Naive thymus-derived CD8-positive, alpha-beta T cell (primary cell): ENCODE results near the gene SENP7. TPM values are rescaled to one million over a fixed set of nuclear protein-coding genes. Genes with fewer than 3 reads are reported as not detected.
"Not testable (repeated sequence)": the region's sequence is repeated elsewhere in the genome, so short reads cannot be mapped to it uniquely, and the experiment has no call there.

Source experiments
- ATAC-seq, 2 donors: fragments of 150-1000 bp; cut with Tn5 transposase in 1 of 2; sonication (Bioruptor Pico), chemical (Tn5 transposase) in 1 of 2; 1 replicate in 1 of 2; 2 replicates in 1 of 2; pipeline ENCODE4 v1.10.0; 2021; ENCODE audit warnings: mild to moderate bottlenecking in 2 of 2, moderate library complexity in 2 of 2
- POLR2A ChIA-PET: fragments of 350-600 bp; sonication (Branson Sonifier 250); formaldehyde crosslinking; loops from one replicate; lab custom pipeline; 2021; ENCODE audit warnings: antibody characterized with exemption; lab: Charles Lee
- DNase-seq, 10 donors: peaks; one replicate each; pipeline versions ENCODE4 v3.0.0 to v3.0.0-alpha.2; 2020 to 2022
- H3K27ac Mint-ChIP-seq, 10 donors: one replicate each; pipeline ENCODE4 v1.8.0; 2020 to 2022; ENCODE audit warnings: mild to moderate bottlenecking in 10 of 10, mixed read lengths in 10 of 10, moderate library complexity in 4 of 10, inconsistent platforms in 1 of 10
- H3K27me3 Mint-ChIP-seq, 5 donors: one replicate each; pipeline ENCODE4 v1.8.0; 2021 to 2022; ENCODE audit warnings: mixed read lengths in 5 of 5
- H3K36me3 Mint-ChIP-seq, 3 donors: one replicate each; pipeline ENCODE4 v1.8.0; 2020 to 2022; ENCODE audit warnings: mixed read lengths in 3 of 3, mild to moderate bottlenecking in 2 of 3, inconsistent platforms in 1 of 3
- H3K4me1 Mint-ChIP-seq, 4 donors: one replicate each; pipeline ENCODE4 v1.8.0; 2021 to 2022; ENCODE audit warnings: mixed read lengths in 4 of 4
- H3K4me3 Mint-ChIP-seq, 10 donors: one replicate each; pipeline ENCODE4 v1.8.0; 2020 to 2022; ENCODE audit warnings: mild to moderate bottlenecking in 10 of 10, mixed read lengths in 10 of 10, moderate library complexity in 6 of 10, inconsistent platforms in 1 of 10
- H3K9me3 Mint-ChIP-seq, 9 donors: one replicate each; pipeline ENCODE4 v1.8.0; 2020 to 2022; ENCODE audit warnings: mixed read lengths in 9 of 9, mild to moderate bottlenecking in 3 of 9, inconsistent platforms in 1 of 9, moderate library complexity in 1 of 9
- polyA plus RNA-seq, 3 donors: library from polyadenylated mRNA; unstranded; fragments of 300-500 nt; fragmentation: Illumina TruSeq; gene quantifications; one replicate each; pipeline ENCODE4 v1.2.3, GENCODE V29; 2021
- total RNA-seq, 8 experiments: library from RNA in 2 of 8; stranded (reverse) in 2 of 8; gene quantifications; one replicate each; pipeline ENCODE4 v1.2.3 and lab custom pipeline; 2021 to 2026

The SENP7 gene
- total and polyA plus RNA-seq, 5 experiments from 2014 or later, result 6.7 to 72.5 (median 11.2) TPM

GRCh38 chr3:101312545-101312944 lies 200.5 kb downstream of the SENP7 start:
- H3K4me1 Mint-ChIP-seq, result no peaks in the 10 kb centered on the region
- no peak overlapping the region for H3K4me3 Mint-ChIP-seq
- no peak overlapping the region for H3K27ac Mint-ChIP-seq
- peaks cover 0 to 30% (median 13%) of the 10 kb centered on the region in 9 donors for H3K9me3 Mint-ChIP-seq
- H3K36me3 Mint-ChIP-seq, result peaks cover 21 to 53% (median 22%) of the 10 kb centered on the region in 3 donors
- no peaks in the 10 kb centered on the region for H3K27me3 Mint-ChIP-seq
- POLR2A ChIA-PET, result no interaction called here
- ATAC-seq, result no peak
- DNase-seq, result no peak

- POLR2A ChIA-PET, result no interaction called here
- no peak overlapping the region for H3K4me3 Mint-ChIP-seq
- no peak for ATAC-seq
These were observed 201.3 kb downstream of the SENP7 start for GRCh38 chr3:101311676-101312075.

GRCh38 chr3:101310978-101311375 lies 202.0 kb downstream of the SENP7 start:
- Mint-ChIP-seq H3K4me1 (no peaks in the 10 kb centered on the region), H3K4me3 (no peak overlapping the region), H3K36me3 (peaks cover 21 to 65% (median 26%) of the 10 kb centered on the region in 3 donors), H3K27me3 (no peaks in the 10 kb centered on the region), H3K27ac (no peak overlapping the region), H3K9me3 (peaks cover 0 to 46% (median 25%) of the 10 kb centered on the region in 9 donors)
- POLR2A ChIA-PET, result no interaction called here
- ATAC-seq (no peak), DNase-seq (no peak)

More at GRCh38 chr3:101311676-101312075, 201.3 kb downstream of the SENP7 start:
- H3K27me3 Mint-ChIP-seq, result no peaks in the 10 kb centered on the region
- DNase-seq, result no peak
- peaks cover 21 to 60% (median 26%) of the 10 kb centered on the region in 3 donors for H3K36me3 Mint-ChIP-seq
- no peak overlapping the region for H3K27ac Mint-ChIP-seq
- H3K4me1 Mint-ChIP-seq, result no peaks in the 10 kb centered on the region
- H3K9me3 Mint-ChIP-seq, result peaks cover 0 to 39% (median 20%) of the 10 kb centered on the region in 9 donors

- peak in 1 of 10 donors; percentile 17 for DNase-seq
- peaks cover 21 to 63% (median 26%) of the 10 kb centered on the region in 3 donors for H3K36me3 Mint-ChIP-seq
- ATAC-seq, POLR2A ChIA-PET, H3K4me3 Mint-ChIP-seq, H3K4me1 Mint-ChIP-seq, H3K27me3 Mint-ChIP-seq, H3K27ac Mint-ChIP-seq: not testable (repeated sequence)
- H3K9me3 Mint-ChIP-seq, result peaks cover 0 to 50% (median 27%) of the 10 kb centered on the region in 9 donors
These were observed 204.8 kb downstream of the SENP7 start for GRCh38 chr3:101308147-101308772.

GRCh38 chr3:101303836-101304235 lies 209.2 kb downstream of the SENP7 start:
- POLR2A ChIA-PET, result no interaction called here
- no peaks in the 10 kb centered on the region for H3K4me1 Mint-ChIP-seq
- no peak for ATAC-seq

GRCh38 chr3:101303089-101303731 lies 209.8 kb downstream of the SENP7 start:
- POLR2A ChIA-PET, result no interaction called here
- H3K36me3 Mint-ChIP-seq, result peaks cover 9 to 46% (median 29%) of the 10 kb centered on the region in 3 donors
- peaks cover 7 to 37% (median 28%) of the 10 kb centered on the region in 9 donors for H3K9me3 Mint-ChIP-seq
- H3K27me3 Mint-ChIP-seq, result no peaks in the 10 kb centered on the region
- no peak for DNase-seq
- H3K4me3 Mint-ChIP-seq, result no peak overlapping the region
- peak overlapping the region in 1 of 10 donors; percentile 34 for H3K27ac Mint-ChIP-seq
- no peaks in the 10 kb centered on the region for H3K4me1 Mint-ChIP-seq
- no peak for ATAC-seq

More at GRCh38 chr3:101303836-101304235, 209.2 kb downstream of the SENP7 start:
- Mint-ChIP-seq H3K27ac (no peak overlapping the region), H3K36me3 (peaks cover 11 to 52% (median 30%) of the 10 kb centered on the region in 3 donors), H3K4me3 (no peak overlapping the region), H3K9me3 (peaks cover 2 to 37% (median 29%) of the 10 kb centered on the region in 9 donors), H3K27me3 (no peaks in the 10 kb centered on the region)
- DNase-seq, result no peak

- Mint-ChIP-seq H3K36me3 (peaks cover 7 to 30% (median 30%) of the 10 kb centered on the region in 3 donors), H3K4me1 (no peaks in the 10 kb centered on the region), H3K4me3 (no peak overlapping the region), H3K9me3 (peaks cover 2 to 43% (median 32%) of the 10 kb centered on the region in 9 donors), H3K27ac (no peak overlapping the region), H3K27me3 (no peaks in the 10 kb centered on the region)
- DNase-seq (peak in 1 of 10 donors; percentile 62), ATAC-seq (no peak)
- POLR2A ChIA-PET, result no interaction called here
These were observed 212.9 kb downstream of the SENP7 start for GRCh38 chr3:101300073-101300472.

GRCh38 chr3:101292027-101292426 lies 221.0 kb downstream of the SENP7 start:
- Mint-ChIP-seq H3K27ac (no peak overlapping the region), H3K27me3 (no peaks in the 10 kb centered on the region), H3K4me1 (no peaks in the 10 kb centered on the region), H3K4me3 (no peak overlapping the region), H3K36me3 (peaks cover 0 to 25% (median 10%) of the 10 kb centered on the region in 3 donors), H3K9me3 (peaks cover 4 to 34% (median 16%) of the 10 kb centered on the region in 9 donors)
- DNase-seq, result no peak
- no peak for ATAC-seq
- POLR2A ChIA-PET, result no interaction called here

GRCh38 chr3:101288294-101288693 lies 224.7 kb downstream of the SENP7 start:
- POLR2A ChIA-PET, result no interaction called here
- no peak for ATAC-seq
- no peak for DNase-seq
- Mint-ChIP-seq H3K4me1 (no peaks in the 10 kb centered on the region), H3K9me3 (peaks cover 0 to 11% (median 4%) of the 10 kb centered on the region in 9 donors), H3K27ac (no peak overlapping the region), H3K27me3 (no peaks in the 10 kb centered on the region), H3K36me3 (peaks cover 0 to 28% (median 8%) of the 10 kb centered on the region in 3 donors), H3K4me3 (no peak overlapping the region)

GRCh38 chr3:101284757-101285156 lies 228.3 kb downstream of the SENP7 start:
- H3K4me3 Mint-ChIP-seq, result no peak overlapping the region
- no peak overlapping the region for H3K27ac Mint-ChIP-seq
- no peaks in the 10 kb centered on the region for H3K4me1 Mint-ChIP-seq
- POLR2A ChIA-PET, result no interaction called here
- H3K9me3 Mint-ChIP-seq, result peaks cover 0 to 9% (median 2%) of the 10 kb centered on the region in 9 donors
- no peak for ATAC-seq
- DNase-seq, result no peak
- H3K27me3 Mint-ChIP-seq, result no peaks in the 10 kb centered on the region
- peaks cover 0 to 20% (median 8%) of the 10 kb centered on the region in 3 donors for H3K36me3 Mint-ChIP-seq

- Mint-ChIP-seq H3K27me3 (no peaks in the 10 kb centered on the region), H3K36me3 (peaks cover 0 to 6% (median 4%) of the 10 kb centered on the region in 3 donors), H3K9me3 (no peaks in the 10 kb centered on the region), H3K4me1 (no peaks in the 10 kb centered on the region), H3K4me3 (no peak overlapping the region), H3K27ac (no peak overlapping the region)
- POLR2A ChIA-PET, result no interaction called here
- DNase-seq, result no peak
- no peak for ATAC-seq
These were observed 231.4 kb downstream of the SENP7 start for GRCh38 chr3:101281521-101282030.

- Mint-ChIP-seq H3K27ac (no peak overlapping the region), H3K4me1 (no peaks in the 10 kb centered on the region), H3K9me3 (no peaks in the 10 kb centered on the region), H3K36me3 (peaks cover 0 to 11% (median 5%) of the 10 kb centered on the region in 3 donors), H3K27me3 (no peaks in the 10 kb centered on the region), H3K4me3 (no peak overlapping the region)
- ATAC-seq (no peak), DNase-seq (no peak)
- POLR2A ChIA-PET, result no interaction called here
These were observed 233.1 kb downstream of the SENP7 start for GRCh38 chr3:101279765-101280385.

- H3K9me3 Mint-ChIP-seq, result no peaks in the 10 kb centered on the region
These were observed 233.8 kb downstream of the SENP7 start for GRCh38 chr3:101279162-101279561.

More at GRCh38 chr3:101279162-101279561, 233.8 kb downstream of the SENP7 start:
- POLR2A ChIA-PET, result no interaction called here
- no peak overlapping the region for H3K27ac Mint-ChIP-seq
- H3K27me3 Mint-ChIP-seq, result no peaks in the 10 kb centered on the region
- no peak for DNase-seq
- H3K4me3 Mint-ChIP-seq, result no peak overlapping the region
- ATAC-seq, result no peak
- peaks cover 0 to 10% (median 5%) of the 10 kb centered on the region in 3 donors for H3K36me3 Mint-ChIP-seq
- H3K4me1 Mint-ChIP-seq, result no peaks in the 10 kb centered on the region
